Ishikawa (cell line): ENCODE measurements around the gene LONP1.

Experiments
- NFIC ChIP-seq: IDR thresholded peaks from 2 replicates; pipeline ENCODE4 v1.6.1; 2012
- RAD21 ChIP-seq: IDR thresholded peaks from 2 replicates; pipeline ENCODE4 v1.6.1; 2012; ENCODE audit warnings: low read depth
- TCF12 ChIP-seq: IDR thresholded peaks from 2 replicates; pipeline ENCODE4 v1.6.1; 2012; ENCODE audit warnings: low read depth
- TF ChIP-seq, protein P1 (sequence below): IDR thresholded peaks from 2 replicates; pipeline ENCODE4 v1.6.1; 2012; ENCODE audit warnings: low read depth, mild to moderate bottlenecking

- TF ChIP-seq NFIC: no peak
- TF ChIP-seq, protein P1, sequence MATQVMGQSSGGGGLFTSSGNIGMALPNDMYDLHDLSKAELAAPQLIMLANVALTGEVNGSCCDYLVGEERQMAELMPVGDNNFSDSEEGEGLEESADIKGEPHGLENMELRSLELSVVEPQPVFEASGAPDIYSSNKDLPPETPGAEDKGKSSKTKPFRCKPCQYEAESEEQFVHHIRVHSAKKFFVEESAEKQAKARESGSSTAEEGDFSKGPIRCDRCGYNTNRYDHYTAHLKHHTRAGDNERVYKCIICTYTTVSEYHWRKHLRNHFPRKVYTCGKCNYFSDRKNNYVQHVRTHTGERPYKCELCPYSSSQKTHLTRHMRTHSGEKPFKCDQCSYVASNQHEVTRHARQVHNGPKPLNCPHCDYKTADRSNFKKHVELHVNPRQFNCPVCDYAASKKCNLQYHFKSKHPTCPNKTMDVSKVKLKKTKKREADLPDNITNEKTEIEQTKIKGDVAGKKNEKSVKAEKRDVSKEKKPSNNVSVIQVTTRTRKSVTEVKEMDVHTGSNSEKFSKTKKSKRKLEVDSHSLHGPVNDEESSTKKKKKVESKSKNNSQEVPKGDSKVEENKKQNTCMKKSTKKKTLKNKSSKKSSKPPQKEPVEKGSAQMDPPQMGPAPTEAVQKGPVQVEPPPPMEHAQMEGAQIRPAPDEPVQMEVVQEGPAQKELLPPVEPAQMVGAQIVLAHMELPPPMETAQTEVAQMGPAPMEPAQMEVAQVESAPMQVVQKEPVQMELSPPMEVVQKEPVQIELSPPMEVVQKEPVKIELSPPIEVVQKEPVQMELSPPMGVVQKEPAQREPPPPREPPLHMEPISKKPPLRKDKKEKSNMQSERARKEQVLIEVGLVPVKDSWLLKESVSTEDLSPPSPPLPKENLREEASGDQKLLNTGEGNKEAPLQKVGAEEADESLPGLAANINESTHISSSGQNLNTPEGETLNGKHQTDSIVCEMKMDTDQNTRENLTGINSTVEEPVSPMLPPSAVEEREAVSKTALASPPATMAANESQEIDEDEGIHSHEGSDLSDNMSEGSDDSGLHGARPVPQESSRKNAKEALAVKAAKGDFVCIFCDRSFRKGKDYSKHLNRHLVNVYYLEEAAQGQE: no peak
- no peak for TF ChIP-seq TCF12
- no peak for TF ChIP-seq RAD21
These were observed 6.7 kb downstream of the LONP1 start for GRCh38 chr19:5713228-5713627.
